Fibroblast of lung (primary cell): Measurements from ENCODE around the gene WDR59. TPM values are rescaled to one million over a fixed set of nuclear protein-coding genes. Genes with fewer than 3 reads are reported as not detected.

Experiments
- DNase-seq, 2 donors: peaks; one replicate each; pipeline versions ENCODE4 v3.0.0 to v3.0.0-alpha.2; 2010; ENCODE audit warnings: low read depth in 2 of 2
- H2AFZ ChIP-seq: 2 replicates; pipeline ENCODE4 v1.5.1; 2012; ENCODE audit warnings: low read length, control low read depth, inconsistent platforms
- H3K27ac ChIP-seq: 2 replicates; pipeline ENCODE4 v1.5.1; 2011; ENCODE audit warnings: low read length, control low read depth; ENCODE audit not compliant: insufficient read depth
- H3K27me3 ChIP-seq: 2 replicates; pipeline ENCODE4 v1.5.1; 2011; ENCODE audit warnings: mild to moderate bottlenecking, low read length; ENCODE audit not compliant: control insufficient read depth, insufficient read depth
- H3K36me3 ChIP-seq: 2 replicates; pipeline ENCODE4 v1.5.1; 2011; ENCODE audit warnings: low read length; ENCODE audit not compliant: control insufficient read depth, insufficient read depth
- H3K4me1 ChIP-seq: 2 replicates; pipeline ENCODE4 v1.5.1; 2011; ENCODE audit warnings: low read length; ENCODE audit not compliant: control insufficient read depth, insufficient read depth; ENCODE audit errors: extremely low read depth
- H3K4me2 ChIP-seq: 2 replicates; pipeline ENCODE4 v1.5.1; 2011; ENCODE audit warnings: low read length, control low read depth; ENCODE audit not compliant: insufficient read depth; ENCODE audit errors: extremely low read depth
- H3K4me3 ChIP-seq, 4 experiments: fragments of 200-600 bp in 1 of 4; sonication (generic) in 1 of 4; replicated peaks in 1 of 4; 2 replicates each; pipeline ENCODE4 v1.5.1; 2011 to 2016; ENCODE audit warnings: low read length in 4 of 4, low read depth in 3 of 4, mild to moderate bottlenecking in 3 of 4, control low read depth in 2 of 4, inconsistent platforms in 1 of 4, mixed read lengths in 1 of 4; ENCODE audit not compliant: insufficient read depth in 1 of 4; ENCODE audit errors: control extremely low read depth in 1 of 4
- H3K79me2 ChIP-seq: 2 replicates; pipeline ENCODE4 v1.5.1; 2012; ENCODE audit warnings: mild to moderate bottlenecking, low read length, inconsistent platforms; ENCODE audit not compliant: control insufficient read depth, insufficient read depth
- H3K9ac ChIP-seq: 2 replicates; pipeline ENCODE4 v1.5.1; 2011; ENCODE audit warnings: mild to moderate bottlenecking, low read length, control low read depth; ENCODE audit not compliant: insufficient read depth
- H3K9me3 ChIP-seq: 2 replicates; pipeline ENCODE4 v1.5.1; 2012; ENCODE audit warnings: low read depth, low read length; ENCODE audit not compliant: control insufficient read depth, insufficient read depth
- H4K20me1 ChIP-seq: 2 replicates; pipeline ENCODE4 v1.5.1; 2011; ENCODE audit warnings: low read length; ENCODE audit not compliant: control insufficient read depth, insufficient read depth; ENCODE audit errors: extremely low read depth
- CTCF ChIP-seq, 2 donors: IDR thresholded peaks in 1 of 2; conservative IDR thresholded peaks in 1 of 2; 1 replicate in 1 of 2; 2 replicates in 1 of 2; pipeline ENCODE4 v1.5.1; 2011 to 2012; ENCODE audit warnings: low read length in 2 of 2, control low read depth in 1 of 2, inconsistent platforms in 1 of 2, low read depth in 1 of 2, mild to moderate bottlenecking in 1 of 2
- EZH2 ChIP-seq: IDR thresholded peaks from 2 replicates; pipeline ENCODE4 v1.5.1; 2012; ENCODE audit warnings: low read length, control low read depth, mild to moderate bottlenecking; ENCODE audit errors: missing control alignments
- polyA plus RNA-seq, 2 donors: library from polyadenylated mRNA; depleted of rRNA in 1 of 2; stranded (reverse) in 1 of 2; unstranded in 1 of 2; fragments of >200 nt; gene quantifications; 2 replicates each; pipeline ENCODE4 v1.2.1, GENCODE V29; 2011 to 2012; ENCODE audit warnings: missing spikeins in 1 of 2
- total RNA-seq: library from RNA; depleted of rRNA; stranded (reverse); fragments of >200 nt; gene quantifications from 2 replicates; pipeline ENCODE4 v1.2.1, GENCODE V29; 2014

WDR59 gene
- total and polyA plus RNA-seq, 2 donors (not counting 1 experiment from before 2014, with no cell fraction given), result 16.0 to 30.2 TPM

DNA sequence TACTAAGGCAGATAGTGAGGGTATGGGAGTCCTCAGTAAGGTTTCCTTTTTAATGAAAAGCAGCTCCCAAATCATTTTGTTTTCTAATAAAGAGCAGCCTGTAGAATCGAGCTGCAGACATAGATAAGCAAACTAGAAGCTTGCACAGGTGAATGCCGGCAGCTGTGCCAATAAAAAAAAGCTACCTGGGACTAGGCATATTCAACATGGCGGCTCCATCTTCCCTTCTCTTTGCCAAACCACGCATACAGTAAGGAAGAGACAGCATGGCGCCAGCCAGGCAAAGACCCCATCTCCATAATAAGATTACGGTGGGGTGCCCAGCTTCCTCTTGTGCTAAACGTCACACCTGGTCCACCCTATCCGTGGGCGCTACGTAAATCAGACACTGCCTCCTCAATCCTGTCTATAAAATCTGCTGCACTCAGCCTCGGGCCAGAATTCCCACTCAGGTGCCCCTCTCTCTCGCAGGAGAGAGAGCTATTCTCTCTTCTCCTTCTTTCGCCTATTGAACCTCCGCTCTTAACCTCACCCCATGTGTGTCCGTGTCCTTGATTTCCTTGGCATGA, 117.6 kb downstream of the WDR59 start:
- Histone ChIP-seq H3K27ac (no peak overlapping the region), H3K79me2 (no peaks in the 10 kb centered on the region), H3K27me3 (no peaks in the 10 kb centered on the region), H3K9me3 (no peaks in the 10 kb centered on the region), H3K9ac (no peak overlapping the region), H3K4me3 (no peak overlapping the region), H3K4me1 (no peaks in the 10 kb centered on the region), H3K4me2 (no peak overlapping the region), H2AFZ (no peak overlapping the region), H4K20me1 (no peaks in the 10 kb centered on the region), H3K36me3 (no peaks in the 10 kb centered on the region)
- TF ChIP-seq EZH2 (no peak), CTCF (conservative IDR thresholded peaks at IDR 0.05 in 1 of 2, IDR thresholded peaks at IDR 0.05 in 1 of 2; ENCODE audit: low read depth in 1 of 2, low read length in 2 of 2) (no peak)
- DNase-seq, result no peak

- DNase-seq, result peak; percentile 28 to 86
- H3K4me1 ChIP-seq, result no peaks in the 10 kb centered on the region
- no peak overlapping the region for H2AFZ ChIP-seq
- H3K9ac ChIP-seq, result no peak overlapping the region
- no peak overlapping the region for H3K4me2 ChIP-seq
- H4K20me1 ChIP-seq, result no peaks in the 10 kb centered on the region
- no peaks in the 10 kb centered on the region for H3K79me2 ChIP-seq
- H3K27me3 ChIP-seq, result no peaks in the 10 kb centered on the region
- no peak for TF ChIP-seq EZH2
- no peak for TF ChIP-seq CTCF (conservative IDR thresholded peaks at IDR 0.05 in 1 of 2, IDR thresholded peaks at IDR 0.05 in 1 of 2; ENCODE audit: low read depth in 1 of 2, low read length in 2 of 2)
- H3K36me3 ChIP-seq, result no peaks in the 10 kb centered on the region
- no peaks in the 10 kb centered on the region for H3K9me3 ChIP-seq
- no peak overlapping the region for H3K4me3 ChIP-seq
- no peak overlapping the region for H3K27ac ChIP-seq
Observed at GRCh38 chr16:74865922-74866598, 118.9 kb downstream of the WDR59 start.

- Histone ChIP-seq H3K36me3 (no peaks in the 10 kb centered on the region), H3K27me3 (peaks cover 2% of the 10 kb centered on the region), H3K27ac (no peak overlapping the region), H3K4me3 (no peak overlapping the region), H3K9ac (no peak overlapping the region), H3K9me3 (no peaks in the 10 kb centered on the region), H3K4me2 (no peak overlapping the region), H3K4me1 (no peaks in the 10 kb centered on the region), H3K79me2 (no peaks in the 10 kb centered on the region), H2AFZ (no peak overlapping the region), H4K20me1 (no peaks in the 10 kb centered on the region)
- TF ChIP-seq EZH2 (no peak), CTCF (conservative IDR thresholded peaks at IDR 0.05 in 1 of 2, IDR thresholded peaks at IDR 0.05 in 1 of 2; ENCODE audit: low read depth in 1 of 2, low read length in 2 of 2) (peak; percentile 68 to 70)
- DNase-seq, result peak; percentile 25 to 59
Observed at GRCh38 chr16:74862743-74863244, 122.1 kb downstream of the WDR59 start.
